ENCODE measurements around the gene SPCS1. TPM values are rescaled to one million over a fixed set of nuclear protein-coding genes. Genes with fewer than 3 reads are reported as not detected.

SPCS1 gene
- total RNA-seq, 1 experiment from 2014 or later: 104 TPM

DNA sequence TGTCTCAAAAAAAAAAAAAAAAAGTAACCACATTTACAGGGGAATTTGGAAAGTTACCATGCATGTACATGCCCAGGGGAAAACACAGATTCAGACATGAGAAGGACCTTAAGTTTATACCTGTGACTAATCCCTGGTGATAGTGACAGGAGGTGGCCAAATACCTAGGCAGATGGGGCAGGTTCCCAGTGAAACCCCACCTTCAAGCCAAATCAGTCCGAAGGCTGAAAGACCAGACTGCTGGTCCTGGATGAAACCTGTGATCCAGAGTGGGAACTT lies 15.8 kb downstream of the SPCS1 start:
- no peaks in the 10 kb centered on the region for H3K79me2 ChIP-seq (ENCODE audit: low read depth)
- no peak for TF ChIP-seq EZH2 (IDR thresholded peaks at IDR 0.05; ENCODE audit: low read depth)
- TF ChIP-seq, protein P1, sequence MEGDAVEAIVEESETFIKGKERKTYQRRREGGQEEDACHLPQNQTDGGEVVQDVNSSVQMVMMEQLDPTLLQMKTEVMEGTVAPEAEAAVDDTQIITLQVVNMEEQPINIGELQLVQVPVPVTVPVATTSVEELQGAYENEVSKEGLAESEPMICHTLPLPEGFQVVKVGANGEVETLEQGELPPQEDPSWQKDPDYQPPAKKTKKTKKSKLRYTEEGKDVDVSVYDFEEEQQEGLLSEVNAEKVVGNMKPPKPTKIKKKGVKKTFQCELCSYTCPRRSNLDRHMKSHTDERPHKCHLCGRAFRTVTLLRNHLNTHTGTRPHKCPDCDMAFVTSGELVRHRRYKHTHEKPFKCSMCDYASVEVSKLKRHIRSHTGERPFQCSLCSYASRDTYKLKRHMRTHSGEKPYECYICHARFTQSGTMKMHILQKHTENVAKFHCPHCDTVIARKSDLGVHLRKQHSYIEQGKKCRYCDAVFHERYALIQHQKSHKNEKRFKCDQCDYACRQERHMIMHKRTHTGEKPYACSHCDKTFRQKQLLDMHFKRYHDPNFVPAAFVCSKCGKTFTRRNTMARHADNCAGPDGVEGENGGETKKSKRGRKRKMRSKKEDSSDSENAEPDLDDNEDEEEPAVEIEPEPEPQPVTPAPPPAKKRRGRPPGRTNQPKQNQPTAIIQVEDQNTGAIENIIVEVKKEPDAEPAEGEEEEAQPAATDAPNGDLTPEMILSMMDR (conservative IDR thresholded peaks at IDR 0.05): no peak
- ChIA-PET CTCF (no interaction called here), POLR2A (ENCODE audit: unreplicated experiment) (no interaction called here)
- BruUV-seq (replicated peaks): no TSS peak
- intact Hi-C loops (cut with micrococcal nuclease; ENCODE audit: unreplicated experiment): no loop called here
- no peaks in the 10 kb centered on the region for H3K4me1 ChIP-seq (replicated peaks; ENCODE audit: insufficient read depth)
- no peak overlapping the region for H2AFZ ChIP-seq
- peaks cover 7% of the 10 kb centered on the region; the same call in 1 of the 2 replicates for H3F3A ChIP-seq (ENCODE audit: insufficient read depth, low read depth)
- DNase-seq: no peak
- H3K27ac ChIP-seq: no peak overlapping the region
- H3K9me3 ChIP-seq (ENCODE audit: insufficient read depth, low read depth): no peaks in the 10 kb centered on the region
- no peaks in the 10 kb centered on the region for H3K27me3 ChIP-seq (ENCODE audit: insufficient read depth, low read depth)
- H3K4me2 ChIP-seq: no peak overlapping the region
- H3K4me3 ChIP-seq: no peak overlapping the region
- H3K9me2 ChIP-seq (ENCODE audit: insufficient read depth): no peaks in the 10 kb centered on the region
- no peaks in the 10 kb centered on the region for H4K20me1 ChIP-seq (ENCODE audit: insufficient read depth)
- no peaks in the 10 kb centered on the region for H3K36me3 ChIP-seq (ENCODE audit: low read depth)

DNA sequence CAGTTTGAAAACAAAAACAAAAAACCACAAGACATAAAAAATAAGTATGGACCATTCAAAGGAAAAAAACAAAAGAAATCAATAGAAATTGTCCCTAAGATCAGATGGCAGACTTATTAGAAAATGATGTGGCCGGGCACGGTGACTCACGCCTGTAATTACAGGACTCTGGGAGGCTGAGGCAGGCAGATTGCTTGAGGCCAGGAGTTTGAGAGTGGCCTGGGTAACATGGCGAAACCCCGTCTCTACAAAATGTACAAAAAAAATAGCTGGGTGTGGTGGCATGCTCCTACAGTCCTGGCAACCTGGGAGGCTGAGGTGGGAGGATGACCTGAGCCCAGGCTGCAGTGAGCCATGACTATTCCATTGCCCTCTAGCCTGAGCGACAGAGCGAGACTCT lies 16.6 kb downstream of the SPCS1 start:
- 0 out of 2 replicates have a peak, but pooled peaks cover under 1% of the 10 kb centered on the region for H3K36me3 ChIP-seq (ENCODE audit: low read depth)
- H3K9me3 ChIP-seq (ENCODE audit: insufficient read depth, low read depth): peaks cover 2% of the 10 kb centered on the region; the same call in 1 of the 2 replicates
- CTCF ChIA-PET: no interaction called here
- no peak for TF ChIP-seq EZH2 (IDR thresholded peaks at IDR 0.05; ENCODE audit: low read depth)
- TF ChIP-seq, protein P1 (conservative IDR thresholded peaks at IDR 0.05): no peak
- H3K27ac ChIP-seq: no peak overlapping the region
- H4K20me1 ChIP-seq (ENCODE audit: insufficient read depth): no peaks in the 10 kb centered on the region
- H3K4me3 ChIP-seq: no peak overlapping the region
- no peak overlapping the region for H2AFZ ChIP-seq
- POLR2A ChIA-PET (ENCODE audit: unreplicated experiment): no interaction called here
- H3K79me2 ChIP-seq (ENCODE audit: low read depth): no peaks in the 10 kb centered on the region
- BruUV-seq (replicated peaks): no TSS peak
- no peaks in the 10 kb centered on the region for H3K27me3 ChIP-seq (ENCODE audit: insufficient read depth, low read depth)
- no peaks in the 10 kb centered on the region for H3K9me2 ChIP-seq (ENCODE audit: insufficient read depth)
- peaks cover 7% of the 10 kb centered on the region; the same call in 1 of the 2 replicates for H3F3A ChIP-seq (ENCODE audit: insufficient read depth, low read depth)
- H3K4me2 ChIP-seq: no peak overlapping the region
- H3K4me1 ChIP-seq (replicated peaks; ENCODE audit: insufficient read depth): no peaks in the 10 kb centered on the region
- no peak for DNase-seq
- intact Hi-C loops (cut with micrococcal nuclease; ENCODE audit: unreplicated experiment): no loop called here

DNA sequence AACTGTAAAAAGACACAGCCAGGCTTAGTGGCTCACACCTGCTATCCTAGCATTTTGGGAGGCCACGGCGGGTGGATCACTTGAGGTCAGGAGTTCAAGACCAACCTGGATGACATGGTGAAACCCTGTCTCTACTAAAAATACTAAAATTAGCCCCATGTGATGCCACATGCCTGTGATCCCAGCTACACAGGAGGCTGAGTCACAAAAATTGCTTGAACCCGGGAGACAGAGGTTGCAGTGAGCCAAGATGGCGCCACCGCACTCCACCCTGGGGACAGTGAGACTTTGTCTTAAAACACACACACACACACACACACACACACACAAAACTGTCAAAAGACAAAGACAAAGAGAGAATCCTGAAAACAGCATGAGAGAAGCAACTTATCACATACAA lies 18.0 kb downstream of the SPCS1 start:
- H3K27me3 ChIP-seq (ENCODE audit: insufficient read depth, low read depth): no peaks in the 10 kb centered on the region
- POLR2A ChIA-PET (ENCODE audit: unreplicated experiment): no interaction called here
- no TSS peak for BruUV-seq (replicated peaks)

More for the DNA sequence above, 18.0 kb downstream of the SPCS1 start:
- intact Hi-C loops (cut with micrococcal nuclease; ENCODE audit: unreplicated experiment): no loop called here
- H3K36me3 ChIP-seq (ENCODE audit: low read depth): 0 out of 2 replicates have a peak, but pooled peaks cover 9% of the 10 kb centered on the region
- no peaks in the 10 kb centered on the region for H4K20me1 ChIP-seq (ENCODE audit: insufficient read depth)
- no peaks in the 10 kb centered on the region for H3K9me2 ChIP-seq (ENCODE audit: insufficient read depth)
- H2AFZ ChIP-seq: no peak overlapping the region
- TF ChIP-seq, protein P1 (conservative IDR thresholded peaks at IDR 0.05): no peak
- no peak for TF ChIP-seq EZH2 (IDR thresholded peaks at IDR 0.05; ENCODE audit: low read depth)
- no peaks in the 10 kb centered on the region for H3K4me1 ChIP-seq (replicated peaks; ENCODE audit: insufficient read depth)
- no peak overlapping the region for H3K27ac ChIP-seq
- H3F3A ChIP-seq (ENCODE audit: insufficient read depth, low read depth): peaks cover 7% of the 10 kb centered on the region; the same call in 1 of the 2 replicates
- DNase-seq: no peak
- CTCF ChIA-PET: no interaction called here
- no peaks in the 10 kb centered on the region for H3K79me2 ChIP-seq (ENCODE audit: low read depth)
- H3K9me3 ChIP-seq (ENCODE audit: insufficient read depth, low read depth): peaks cover 11% of the 10 kb centered on the region; the same call in 1 of the 2 replicates
- no peak overlapping the region for H3K4me2 ChIP-seq
- H3K4me3 ChIP-seq: no peak overlapping the region
